GM21390 (cell line): ENCODE data around the gene DOK7.
"Not testable (repeated sequence)": the region's sequence is repeated elsewhere in the genome, so short reads cannot be mapped to it uniquely, and the experiment has no call there.

Experiments
- ATAC-seq: cut with Tn5 transposase; IDR thresholded peaks from one replicate; pipeline ENCODE4 v1.9.1; 2021; ENCODE audit not compliant: unreplicated experiment

DOK7 gene

DNA sequence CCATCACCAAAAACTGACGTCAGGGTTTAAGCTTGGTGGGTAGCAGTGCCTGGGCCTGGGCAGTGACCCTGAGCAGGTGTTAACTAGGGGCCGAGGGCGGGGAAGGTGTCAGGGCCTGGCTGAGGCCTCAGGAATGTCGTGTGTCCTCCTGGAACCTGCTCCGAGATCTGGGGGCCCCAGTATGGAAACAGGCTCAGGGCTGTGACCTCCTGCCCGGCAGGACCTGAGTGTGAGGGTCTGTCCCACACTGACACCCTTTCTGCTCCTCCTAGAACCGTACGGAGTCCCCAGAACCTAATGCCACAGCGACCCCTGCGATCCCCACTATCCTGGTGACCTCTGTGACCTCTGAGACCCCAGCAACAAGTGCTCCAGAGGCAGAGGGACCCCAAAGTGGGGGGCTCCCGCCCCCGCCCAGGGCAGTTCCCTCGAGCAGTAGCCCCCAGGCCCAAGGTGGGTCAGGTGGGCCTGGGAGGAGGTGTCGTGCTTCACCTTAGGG, 20.6 kb upstream of the DOK7 start:
- no peak for ATAC-seq

DNA sequence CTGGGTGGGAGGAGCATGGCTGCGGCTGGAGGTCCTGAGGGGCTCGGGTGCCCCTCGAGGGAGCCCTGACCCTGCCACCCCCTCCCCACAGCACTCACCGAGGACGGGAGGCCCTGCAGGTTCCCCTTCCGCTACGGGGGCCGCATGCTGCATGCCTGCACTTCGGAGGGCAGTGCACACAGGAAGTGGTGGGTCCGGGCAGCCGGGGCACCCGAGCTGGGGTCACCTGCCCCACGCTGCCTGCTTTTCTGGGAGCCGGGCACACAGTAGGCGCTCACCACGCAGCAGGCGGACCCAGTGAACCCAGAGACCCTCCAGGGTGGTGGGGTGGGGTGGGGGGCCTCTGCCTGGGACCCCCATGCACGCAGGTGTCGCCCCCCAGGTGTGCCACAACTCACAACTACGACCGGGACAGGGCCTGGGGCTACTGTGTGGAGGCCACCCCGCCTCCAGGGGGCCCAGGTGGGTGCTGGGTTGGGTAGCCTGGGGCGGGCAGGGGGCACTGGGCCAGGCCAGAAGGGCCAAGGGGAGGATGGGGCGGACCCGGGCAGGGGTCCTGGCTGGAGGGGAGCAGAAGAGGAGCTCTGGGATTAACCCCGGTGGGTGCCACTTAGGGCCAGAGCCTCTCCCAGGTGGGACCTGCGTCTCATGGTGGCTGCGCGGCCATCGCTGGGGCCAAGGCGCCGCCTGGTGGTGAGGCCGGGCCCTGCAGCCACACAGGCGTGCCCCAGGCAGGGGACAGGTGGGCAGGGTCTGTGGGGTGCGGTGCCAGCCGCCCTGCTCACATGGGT, 20.0 kb upstream of the DOK7 start:
- ATAC-seq: no peak

DNA sequence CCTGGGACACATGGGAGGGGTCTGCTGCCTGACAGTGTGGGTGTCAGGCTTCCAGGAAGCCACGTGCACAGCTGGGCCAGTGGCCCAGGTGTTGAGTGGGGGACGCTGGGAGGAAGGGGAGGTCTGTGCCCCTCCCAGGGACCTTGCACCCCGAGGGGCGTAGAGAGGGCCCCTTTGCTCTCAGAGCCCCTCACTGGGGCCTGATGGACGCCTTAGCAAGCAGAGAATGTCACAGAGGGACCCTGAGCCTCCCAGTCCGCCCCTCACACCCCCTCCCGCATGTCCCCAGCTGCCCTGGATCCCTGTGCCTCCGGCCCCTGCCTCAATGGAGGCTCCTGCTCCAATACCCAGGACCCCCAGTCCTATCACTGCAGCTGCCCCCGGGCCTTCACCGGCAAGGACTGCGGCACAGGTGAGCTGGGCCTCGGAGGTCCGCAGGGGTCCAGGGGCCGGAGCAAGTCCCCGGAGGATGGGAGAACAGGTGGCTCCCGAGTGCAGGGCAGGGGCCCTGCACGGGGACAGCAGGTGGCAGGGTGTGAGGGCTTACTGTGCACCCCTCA, 19.3 kb upstream of the DOK7 start:
- no peak for ATAC-seq

DNA sequence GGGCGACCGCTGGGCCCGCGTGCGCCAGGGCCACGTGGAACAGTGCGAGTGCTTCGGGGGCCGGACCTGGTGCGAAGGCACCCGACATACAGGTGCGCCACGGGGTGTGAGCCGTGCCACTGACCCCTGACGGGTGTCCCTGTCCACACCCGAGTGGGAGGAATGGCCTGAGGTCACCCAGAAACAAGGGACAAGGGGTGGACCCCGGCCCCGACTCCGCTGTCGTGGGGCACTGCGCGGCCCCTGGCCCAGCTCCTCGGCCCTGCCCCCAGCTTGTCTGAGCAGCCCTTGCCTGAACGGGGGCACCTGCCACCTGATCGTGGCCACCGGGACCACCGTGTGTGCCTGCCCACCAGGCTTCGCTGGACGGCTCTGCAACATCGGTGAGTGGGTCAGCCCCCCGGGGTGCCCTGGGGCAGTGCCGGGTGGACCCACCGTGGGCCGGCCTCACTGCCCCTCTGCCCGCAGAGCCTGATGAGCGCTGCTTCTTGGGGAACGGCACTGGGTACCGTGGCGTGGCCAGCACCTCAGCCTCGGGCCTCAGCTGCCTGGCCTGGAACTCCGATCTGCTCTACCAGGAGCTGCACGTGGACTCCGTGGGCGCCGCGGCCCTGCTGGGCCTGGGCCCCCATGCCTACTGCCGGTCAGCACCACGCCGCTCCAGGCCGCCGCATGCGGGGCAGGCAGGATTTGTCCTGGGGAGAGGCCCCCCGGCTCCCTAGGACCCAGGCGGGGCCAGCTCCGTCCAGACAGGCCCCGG, 18.6 kb upstream of the DOK7 start:
- no peak for ATAC-seq

DNA sequence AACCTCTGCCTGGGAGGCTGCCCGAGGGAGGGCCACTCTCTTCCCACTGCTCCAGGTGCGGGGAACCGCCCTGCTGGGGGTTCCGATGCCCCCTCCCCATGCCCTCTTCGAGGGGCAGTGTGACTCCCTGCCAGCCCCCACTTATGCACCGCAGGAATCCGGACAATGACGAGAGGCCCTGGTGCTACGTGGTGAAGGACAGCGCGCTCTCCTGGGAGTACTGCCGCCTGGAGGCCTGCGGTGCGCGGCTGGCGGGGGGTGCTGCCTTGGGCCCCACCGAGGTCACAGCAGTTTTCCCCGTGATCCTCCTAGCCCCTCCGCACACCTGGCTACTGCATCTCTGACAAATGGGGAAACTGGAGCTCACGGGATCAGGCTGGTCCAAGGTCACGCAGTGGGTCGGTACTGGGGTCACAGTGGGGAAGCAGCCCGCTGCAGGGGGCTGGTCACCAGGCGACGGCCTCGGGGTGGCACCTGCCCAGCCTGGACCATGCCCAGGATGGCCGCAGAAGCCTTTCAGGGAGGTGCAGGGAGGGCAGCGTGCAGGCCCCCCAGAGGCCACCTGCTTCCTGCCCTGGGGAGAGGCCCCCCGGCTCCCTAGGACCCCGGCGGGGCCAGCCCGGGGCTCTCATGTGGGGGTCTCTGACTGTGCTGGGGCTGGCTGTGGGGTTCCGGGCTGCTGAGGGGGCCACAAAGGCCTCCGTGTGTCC, 17.8 kb upstream of the DOK7 start:
- no peak for ATAC-seq

DNA sequence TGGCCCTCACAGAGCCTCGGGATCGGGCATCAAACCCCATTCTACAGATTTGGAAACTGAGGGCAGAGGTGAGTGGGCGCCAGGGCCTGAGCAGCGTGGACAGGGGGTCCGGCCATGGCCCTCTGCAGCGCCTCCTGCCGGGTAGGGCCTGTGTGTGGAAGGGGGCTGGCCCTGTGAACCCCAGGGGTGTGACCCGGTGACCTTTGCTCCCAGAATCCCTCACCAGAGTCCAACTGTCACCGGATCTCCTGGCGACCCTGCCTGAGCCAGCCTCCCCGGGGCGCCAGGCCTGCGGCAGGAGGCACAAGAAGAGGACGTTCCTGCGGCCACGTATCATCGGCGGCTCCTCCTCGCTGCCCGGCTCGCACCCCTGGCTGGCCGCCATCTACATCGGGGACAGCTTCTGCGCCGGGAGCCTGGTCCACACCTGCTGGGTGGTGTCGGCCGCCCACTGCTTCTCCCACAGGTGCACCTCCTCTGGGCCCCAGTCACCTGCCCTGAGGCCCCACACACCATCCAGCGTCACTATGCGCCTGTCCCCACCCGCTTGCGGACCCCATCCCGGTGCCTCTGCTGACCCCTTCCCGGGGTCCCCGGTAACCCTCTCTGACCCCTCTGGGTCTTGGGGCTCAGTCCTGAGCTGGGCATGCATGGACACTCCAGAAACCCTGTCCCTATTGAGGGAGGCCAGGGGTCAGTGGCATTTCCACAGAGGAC, 17.1 kb upstream of the DOK7 start:
- no peak for ATAC-seq

DNA sequence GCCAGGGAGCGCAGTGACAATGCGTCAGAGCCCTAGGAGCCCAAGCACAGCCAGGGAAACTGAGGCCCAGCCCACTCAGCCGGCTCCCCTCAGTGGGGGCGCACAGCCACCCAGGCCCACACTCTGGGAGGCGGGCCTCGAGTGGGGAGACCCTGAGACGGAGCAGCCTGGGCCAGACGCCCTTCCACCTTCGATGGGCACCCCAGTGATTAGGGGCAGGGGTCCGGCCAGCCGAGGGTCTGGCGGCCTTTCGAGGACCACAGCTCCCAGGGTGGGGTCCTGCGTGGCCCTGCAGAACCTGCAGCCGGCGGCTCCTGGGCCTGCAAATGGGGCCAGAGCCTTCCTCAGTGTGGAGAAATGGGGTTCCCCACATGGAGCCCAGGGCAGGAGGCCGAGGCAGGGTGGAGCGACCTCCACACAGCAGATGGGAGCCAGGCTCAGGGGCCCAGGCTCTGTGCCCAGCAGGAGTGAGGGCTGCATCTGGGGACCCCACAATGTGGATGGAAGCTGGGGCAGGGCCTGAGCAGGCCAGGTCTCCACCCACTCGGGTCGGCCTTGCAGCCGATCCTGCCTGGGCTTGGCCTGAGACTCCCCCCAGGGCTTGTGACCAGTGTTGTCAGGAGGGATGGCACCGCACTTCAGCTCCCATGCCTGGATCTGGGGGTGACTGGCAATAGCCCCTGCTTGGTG, 16.3 kb upstream of the DOK7 start:
- ATAC-seq: no peak

DNA sequence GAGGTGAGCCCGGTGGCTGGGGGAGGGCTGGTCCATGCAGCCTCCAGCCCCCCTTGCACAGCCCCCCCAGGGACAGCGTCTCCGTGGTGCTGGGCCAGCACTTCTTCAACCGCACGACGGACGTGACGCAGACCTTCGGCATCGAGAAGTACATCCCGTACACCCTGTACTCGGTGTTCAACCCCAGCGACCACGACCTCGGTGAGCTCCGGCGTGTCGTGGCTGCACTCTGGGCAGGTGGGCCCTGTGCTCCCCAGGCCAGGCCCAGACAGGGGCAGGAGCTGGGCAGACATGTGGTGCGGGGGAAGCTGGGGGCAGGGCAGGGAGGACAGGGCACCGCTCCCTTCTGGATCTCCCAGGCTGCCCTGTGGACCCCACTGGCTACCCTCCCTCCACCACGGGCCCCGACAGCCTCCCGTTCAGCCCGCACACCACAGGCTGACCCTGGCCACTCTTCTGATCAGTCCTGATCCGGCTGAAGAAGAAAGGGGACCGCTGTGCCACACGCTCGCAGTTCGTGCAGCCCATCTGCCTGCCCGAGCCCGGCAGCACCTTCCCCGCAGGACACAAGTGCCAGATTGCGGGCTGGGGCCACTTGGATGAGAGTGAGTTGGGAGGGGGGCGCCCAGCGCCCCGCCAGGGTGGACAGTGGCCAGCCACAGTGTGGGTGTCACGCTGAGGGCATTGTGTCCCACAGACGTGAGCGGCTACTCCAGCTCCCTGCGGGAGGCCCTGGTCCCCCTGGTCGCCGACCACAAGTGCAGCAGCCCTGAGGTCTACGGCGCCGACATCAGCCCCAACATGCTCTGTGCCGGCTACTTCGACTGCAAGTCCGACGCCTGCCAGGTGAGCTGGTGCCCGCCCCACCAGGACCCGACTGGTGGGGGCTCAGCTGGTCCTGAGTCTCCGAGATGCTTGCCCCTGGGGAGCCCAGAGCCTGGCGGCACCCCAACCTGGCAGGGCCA, 15.4 kb upstream of the DOK7 start:
- no peak for ATAC-seq

DNA sequence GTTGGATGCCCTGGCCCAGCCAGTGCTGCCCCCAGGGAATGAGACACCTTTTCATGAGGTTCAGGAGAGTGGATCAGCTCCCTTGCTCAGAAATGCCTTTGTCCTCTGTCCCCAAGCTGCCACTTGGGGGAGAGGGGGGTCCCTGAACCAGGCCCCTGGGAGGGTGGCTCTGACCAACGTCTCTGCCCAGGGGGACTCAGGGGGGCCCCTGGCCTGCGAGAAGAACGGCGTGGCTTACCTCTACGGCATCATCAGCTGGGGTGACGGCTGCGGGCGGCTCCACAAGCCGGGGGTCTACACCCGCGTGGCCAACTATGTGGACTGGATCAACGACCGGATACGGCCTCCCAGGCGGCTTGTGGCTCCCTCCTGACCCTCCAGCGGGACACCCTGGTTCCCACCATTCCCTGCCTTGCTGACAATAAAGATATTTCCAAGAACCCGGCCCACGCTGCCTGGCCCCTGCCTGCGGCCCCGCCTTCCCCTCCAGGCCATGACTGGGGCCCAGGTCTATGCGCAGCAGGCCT, 14.0 kb upstream of the DOK7 start:
- ATAC-seq: no peak

DNA sequence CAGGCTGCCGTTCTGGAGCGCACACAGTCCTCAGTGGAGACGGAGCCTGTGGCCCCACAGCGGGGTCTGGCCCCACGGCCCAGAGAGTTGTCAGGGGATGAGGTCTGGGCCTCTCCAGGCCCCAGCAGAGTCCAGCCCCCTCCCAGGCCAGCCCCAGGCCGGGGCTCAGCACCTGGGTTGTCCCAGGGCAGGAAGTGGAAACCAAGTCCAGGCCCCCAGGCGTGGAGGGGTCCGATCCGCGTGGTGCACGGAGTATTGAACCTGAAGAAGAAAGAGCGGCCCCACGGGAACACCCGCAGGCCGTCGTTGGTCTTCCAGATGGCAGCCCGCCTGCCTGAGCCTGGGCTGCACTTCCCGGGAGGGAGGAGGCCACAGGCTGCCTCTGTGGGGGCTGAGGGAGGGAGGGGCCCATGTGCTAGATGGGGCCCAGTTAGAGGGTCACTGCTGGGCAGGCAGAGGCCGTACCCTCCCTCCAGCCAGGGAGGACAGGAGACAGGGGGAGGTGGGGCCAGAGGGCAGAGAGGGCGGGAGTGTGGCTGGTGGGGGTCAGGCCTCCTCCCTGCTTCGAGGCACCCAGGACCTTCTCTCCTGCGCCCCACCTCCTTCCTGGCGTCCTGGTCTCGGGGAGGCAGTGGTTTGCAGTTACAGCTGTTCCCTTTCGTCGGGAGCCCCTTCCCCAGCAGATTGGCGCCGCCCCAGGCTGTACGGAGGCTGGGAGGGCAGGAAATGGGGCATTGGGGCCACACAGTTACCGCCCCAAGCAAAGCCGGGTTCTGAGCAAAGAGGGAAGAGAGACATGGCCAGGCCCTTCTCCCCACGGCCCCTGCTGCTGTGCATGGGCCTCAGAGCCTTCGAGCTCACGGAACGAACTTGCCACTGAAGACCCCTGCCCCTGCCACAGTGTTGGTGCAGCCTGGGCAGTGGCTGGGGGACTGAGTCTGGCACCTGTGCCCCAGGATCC, 13.3 kb upstream of the DOK7 start:
- no peak for ATAC-seq

DNA sequence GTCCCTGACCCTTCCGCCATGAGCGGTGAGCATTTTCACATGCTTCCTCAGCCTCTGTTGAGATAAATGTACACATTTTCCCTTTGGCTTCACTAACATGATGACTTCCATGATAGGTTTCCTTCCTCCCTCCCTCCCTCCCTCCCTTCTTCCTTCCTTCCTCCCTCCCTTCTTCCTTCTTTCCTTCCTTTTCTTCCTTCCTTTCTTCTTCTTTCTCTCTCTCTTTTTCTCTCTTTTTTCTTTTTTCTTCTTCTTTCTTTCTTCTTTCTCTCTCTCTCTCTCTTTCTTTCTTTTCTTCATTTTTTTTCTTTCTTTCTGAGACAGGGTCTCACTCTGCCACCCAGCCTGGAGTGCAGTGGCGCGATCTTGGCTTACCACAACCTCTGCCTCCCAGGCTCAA, 12.5 kb upstream of the DOK7 start:
- no peak for ATAC-seq

DNA sequence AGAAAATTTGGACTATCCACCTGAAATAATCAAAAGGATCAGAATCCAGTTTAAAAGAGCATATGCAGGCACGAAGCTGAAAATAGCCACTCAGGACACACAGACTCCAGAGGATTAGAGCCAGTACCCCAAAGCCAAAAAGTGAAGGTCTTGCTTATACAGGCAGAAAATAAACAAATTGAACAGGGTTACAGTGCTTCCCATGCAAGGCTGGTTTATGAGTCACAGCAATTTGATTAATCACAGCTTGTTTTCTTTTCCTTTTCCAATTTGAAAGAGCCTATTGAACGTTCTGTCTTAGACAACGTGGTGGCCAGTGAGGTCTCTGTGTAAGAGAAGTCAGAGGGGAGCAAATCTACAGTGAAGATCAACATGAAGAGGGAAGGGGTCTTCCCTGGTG, 11.2 kb upstream of the DOK7 start:
- ATAC-seq: no peak

DNA sequence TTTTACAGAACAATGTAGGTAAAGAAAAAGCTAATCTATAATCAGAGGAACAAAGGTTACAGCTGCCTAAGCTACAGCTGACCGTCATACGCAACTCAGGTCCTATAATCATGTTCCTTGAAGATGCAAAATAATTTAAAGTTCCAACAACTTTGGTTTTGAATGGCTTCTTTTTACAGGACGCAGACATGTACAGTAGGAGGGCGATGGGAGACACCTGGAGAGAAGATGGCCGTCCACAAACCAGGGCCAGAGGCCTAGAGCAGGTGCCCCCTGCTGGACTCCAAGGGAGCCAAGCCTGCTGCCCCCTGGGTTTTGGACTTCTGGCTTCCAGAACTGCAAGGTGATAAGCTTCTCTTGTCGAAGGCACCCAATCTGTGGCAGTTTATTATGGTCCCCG, 10.7 kb upstream of the DOK7 start:
- no peak for ATAC-seq

DNA sequence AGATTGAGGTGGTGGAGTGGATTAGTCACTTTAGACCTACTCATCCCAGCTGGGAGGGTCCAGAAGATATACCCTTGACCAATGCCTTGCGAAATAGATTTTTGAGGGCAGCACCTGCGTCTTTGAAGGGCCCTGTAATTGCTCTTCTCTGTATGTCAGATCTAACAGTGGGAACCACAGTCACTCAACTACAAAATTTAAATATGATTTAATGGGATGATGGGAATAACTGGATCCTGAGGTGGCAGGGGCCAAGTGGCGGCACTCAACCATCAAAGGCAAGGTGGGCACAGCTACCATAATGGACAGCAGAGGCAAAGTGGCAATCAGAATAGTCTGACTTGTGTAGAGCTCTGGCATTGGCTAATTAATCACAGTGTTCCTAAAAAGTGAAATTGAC, 7.5 kb upstream of the DOK7 start:
- not testable (repeated sequence) for ATAC-seq

DNA sequence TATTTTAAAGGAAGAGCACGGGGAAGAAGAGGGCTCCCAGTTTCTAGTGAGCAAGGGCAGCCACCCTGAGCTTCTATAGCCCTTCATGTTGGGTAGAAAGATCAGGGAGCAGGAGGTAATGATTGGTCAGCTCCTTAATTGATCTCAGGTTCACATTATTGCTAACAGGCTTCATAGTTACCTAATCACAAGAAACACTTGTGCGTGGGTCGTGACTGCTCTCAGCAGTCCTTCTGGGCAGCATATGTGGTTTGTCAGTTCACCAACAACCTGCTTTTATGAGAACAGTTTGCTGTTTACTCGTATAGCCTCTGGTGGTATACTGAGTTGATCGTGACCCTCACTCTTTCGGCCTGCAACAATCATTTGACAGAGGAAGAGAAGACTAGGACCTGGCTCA, 4.7 kb upstream of the DOK7 start:
- no peak for ATAC-seq

DNA sequence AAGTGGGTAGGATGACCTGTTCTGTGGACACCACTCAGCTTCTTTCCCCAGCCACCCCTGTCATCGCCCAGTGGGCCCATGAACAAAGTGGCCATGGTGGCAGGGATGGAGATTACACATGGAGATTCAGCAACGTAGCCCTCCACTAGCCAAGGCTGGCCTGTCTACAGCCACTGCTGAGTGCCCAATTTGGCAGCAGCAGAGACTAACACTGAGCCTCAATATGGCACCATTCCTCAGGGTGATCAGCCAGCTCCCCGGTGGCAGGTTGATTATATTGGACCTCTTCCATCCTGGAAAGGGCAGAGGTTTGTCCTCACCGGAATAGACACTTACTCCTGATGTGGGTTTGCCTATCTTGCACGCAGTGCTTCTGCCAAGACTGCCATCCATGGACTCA, 4.0 kb upstream of the DOK7 start:
- not testable (repeated sequence) for ATAC-seq

DNA sequence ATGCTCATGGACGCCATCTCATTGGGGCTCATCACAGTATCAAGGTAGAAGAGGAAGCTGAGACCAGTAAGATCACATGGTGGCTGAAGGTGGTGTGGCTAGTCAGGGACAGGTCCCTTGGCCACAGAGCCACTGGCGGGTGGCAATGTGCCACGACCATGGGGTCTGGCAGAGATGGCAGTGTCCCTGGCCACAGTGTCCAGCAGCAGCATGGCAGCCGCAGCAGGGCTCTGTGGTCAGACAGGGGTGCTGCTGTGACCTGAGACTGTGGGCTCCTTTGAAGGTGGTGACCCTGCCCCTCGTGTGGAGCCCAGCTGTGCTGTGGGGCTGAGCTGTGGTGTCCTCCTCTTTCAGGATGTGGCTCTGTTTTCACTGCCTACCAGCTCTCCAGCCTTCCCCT, 2.2 kb upstream of the DOK7 start:
- ATAC-seq: no peak
